Pons (tissue), 1 donor: Measurements from ENCODE around the gene SH3GLB2.
"Not testable (repeated sequence)": the region's sequence is repeated elsewhere in the genome, so short reads cannot be mapped to it uniquely, and the experiment has no call there.

ENCODE experiments used
- DNase-seq: peaks from one replicate; pipeline ENCODE4 v3.0.0-alpha.2; 2016; ENCODE audit warnings: low spot score

SH3GLB2 gene

GRCh38 chr9:129014608-129015007 is 13.5 kb downstream of the SH3GLB2 start:
- DNase-seq, result no peak

DNA sequence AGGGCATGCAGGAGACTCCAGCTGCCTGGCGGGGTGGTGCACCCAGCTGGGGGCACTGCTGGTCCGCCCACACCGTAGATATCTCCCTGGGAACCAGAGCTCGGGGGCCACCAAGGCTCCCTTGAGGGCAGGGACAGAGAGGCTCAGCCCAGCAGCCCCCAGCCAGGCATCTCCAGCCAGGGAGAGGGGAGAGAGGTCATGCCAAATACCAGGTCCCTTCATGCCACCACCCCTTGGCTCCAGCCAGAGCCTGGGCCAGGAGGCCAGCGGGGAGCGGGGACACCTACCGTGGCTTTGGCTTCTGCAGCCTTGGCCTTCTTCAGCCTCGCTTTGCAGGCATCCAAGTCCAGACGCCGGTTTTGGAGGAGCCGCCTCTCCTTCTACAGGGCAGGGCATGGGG is 14.0 kb downstream of the SH3GLB2 start:
- no peak for DNase-seq

GRCh38 chr9:129013674-129014073 is 14.5 kb downstream of the SH3GLB2 start:
- no peak for DNase-seq

DNA sequence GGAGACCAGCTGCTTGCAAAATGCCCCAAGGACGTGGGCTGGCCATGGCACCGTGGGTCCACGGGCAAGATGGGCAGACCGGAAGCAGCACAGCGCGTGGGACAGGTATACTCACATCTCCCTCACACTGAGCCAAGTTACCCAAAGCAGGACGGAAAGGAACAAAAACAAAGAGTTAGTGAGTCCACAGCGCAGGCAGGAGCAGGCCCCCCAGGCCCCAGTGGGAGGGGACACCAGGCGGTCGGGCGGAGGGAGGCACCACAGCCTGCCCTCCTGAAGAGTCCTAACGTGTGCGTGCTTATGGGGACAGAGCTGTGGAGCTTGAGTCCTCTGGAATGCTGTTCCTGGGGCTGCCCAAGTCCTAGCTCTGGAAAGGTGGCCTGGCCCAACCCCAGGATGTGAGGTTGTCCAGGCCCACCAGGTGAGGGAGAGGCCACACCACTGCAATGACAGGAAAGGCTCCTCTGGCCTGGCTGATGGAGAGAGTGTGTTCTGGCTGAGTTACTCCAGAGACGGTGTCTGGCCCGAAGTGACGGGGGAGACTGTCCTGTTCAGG is 15.2 kb downstream of the SH3GLB2 start:
- no peak for DNase-seq

GRCh38 chr9:129012343-129012742 is 15.8 kb downstream of the SH3GLB2 start:
- no peak for DNase-seq

- DNase-seq, result no peak
These were observed 16.4 kb downstream of the SH3GLB2 start for GRCh38 chr9:129011761-129012181.

DNA sequence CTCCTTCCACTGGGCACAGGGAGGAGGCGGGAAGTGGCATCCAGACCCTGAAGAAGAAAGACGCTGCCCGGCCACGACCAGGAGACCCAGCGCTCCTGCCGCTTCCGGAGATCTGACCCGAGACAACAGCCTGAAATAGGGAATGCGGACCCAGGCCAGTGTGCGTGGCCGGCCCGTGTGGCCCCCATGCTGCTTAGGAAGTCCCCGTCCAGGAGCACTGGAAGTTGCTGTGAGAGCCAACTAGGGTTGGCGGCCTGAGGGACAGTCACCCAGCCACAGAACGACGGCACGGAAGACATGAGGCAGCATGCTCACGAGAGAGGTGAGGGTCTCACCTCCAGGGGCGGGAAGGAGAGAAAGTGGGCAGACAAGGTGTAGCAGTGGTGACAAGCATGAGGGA is 17.0 kb downstream of the SH3GLB2 start:
- DNase-seq, result no peak

GRCh38 chr9:129010267-129010975 is 17.7 kb downstream of the SH3GLB2 start:
- no peak for DNase-seq

- no peak for DNase-seq
These were observed 18.5 kb downstream of the SH3GLB2 start for GRCh38 chr9:129009584-129010141.

DNA sequence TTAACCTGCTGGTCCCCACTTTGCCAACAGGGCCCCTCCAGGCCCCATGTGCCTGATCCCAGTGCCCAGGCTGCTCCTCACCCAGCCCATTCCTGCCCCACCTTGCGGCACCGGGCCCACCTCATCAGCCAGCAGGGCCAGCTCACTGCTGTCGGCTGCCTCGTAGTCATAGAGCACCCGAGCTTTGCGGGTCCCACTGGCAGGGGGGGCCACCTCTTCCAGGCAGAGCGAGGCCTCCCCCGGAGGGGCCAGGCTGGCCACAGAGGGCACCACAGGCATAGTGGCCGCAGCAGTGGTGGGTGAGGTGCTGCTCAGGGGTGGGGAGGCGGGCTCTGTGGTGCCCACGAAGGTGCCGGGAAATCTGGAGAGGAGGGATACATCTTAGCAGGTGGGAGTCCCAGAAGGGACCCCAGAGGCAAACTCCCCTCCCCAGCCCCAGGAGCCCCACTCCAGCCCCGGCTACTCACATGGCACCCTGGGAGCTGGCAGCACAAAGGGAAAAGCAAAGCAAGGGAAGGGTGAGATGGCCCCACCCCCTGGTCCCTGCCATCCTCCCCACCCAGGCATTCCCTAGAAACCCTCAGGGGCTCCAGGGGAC is 19.0 kb downstream of the SH3GLB2 start:
- DNase-seq, result no peak

DNA sequence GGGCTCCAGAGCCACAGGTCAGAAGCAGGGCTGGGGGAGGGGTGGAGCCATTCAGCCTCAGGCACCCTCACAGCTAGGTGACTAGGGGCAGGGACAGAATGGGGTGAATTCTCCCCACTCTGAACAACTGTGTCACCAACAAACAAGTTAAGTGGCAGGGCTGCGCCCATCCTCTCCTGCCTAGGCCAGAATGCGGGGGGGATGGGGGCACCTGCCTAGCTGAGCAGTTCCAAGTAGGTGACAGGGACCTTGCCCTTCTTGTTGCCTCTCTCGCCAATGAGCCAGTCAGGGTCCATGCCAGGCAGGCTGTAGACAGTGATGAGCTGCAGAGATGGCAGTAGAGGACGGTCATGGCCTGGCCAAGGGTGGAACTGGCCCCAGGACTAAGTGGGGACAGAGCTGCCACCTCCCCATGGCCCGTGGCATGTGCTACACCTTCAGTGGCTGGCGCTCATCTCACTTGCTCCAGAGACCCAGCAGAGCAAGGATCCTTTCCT is 19.6 kb downstream of the SH3GLB2 start:
- DNase-seq, result no peak

DNA sequence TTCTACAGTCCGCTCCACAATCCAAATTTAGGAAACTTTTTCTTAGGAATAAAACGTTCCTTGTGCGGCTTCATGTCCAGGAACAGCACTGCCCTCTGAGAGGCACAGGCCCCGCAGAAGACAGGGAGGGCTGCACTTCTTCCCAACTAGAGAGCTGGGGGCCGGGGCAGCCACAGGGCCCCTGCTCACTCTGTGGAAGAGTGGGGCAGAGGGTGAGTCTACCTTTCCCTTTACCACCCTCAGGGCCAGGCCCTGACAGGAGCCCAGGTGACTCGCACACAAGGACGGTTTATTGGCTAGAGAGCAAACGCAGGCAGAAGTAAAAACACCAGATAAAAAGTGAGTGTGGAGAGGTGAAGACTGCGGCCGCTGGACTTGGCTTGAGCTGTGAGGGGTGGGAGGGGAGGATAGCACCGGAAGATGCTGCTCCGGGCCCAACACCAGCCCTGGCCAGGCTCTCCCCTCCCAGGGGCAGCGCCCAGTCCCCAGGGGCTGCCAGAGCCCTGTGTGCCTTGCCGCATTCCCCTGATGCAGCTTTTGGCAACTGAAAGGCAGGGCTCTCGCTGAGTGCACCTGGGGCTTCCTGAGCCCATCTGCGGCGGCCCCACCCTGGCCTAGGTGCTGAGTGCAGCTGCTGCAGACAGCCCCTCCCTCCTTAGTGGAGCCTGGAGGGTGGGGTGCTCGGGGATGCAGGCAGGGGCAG is 20.2 kb downstream of the SH3GLB2 start:
- DNase-seq, result no peak

GRCh38 chr9:129007035-129007765 is 20.9 kb downstream of the SH3GLB2 start:
- DNase-seq, result no peak

- peak; percentile 87 for DNase-seq
These were observed 21.6 kb downstream of the SH3GLB2 start for GRCh38 chr9:129006328-129007034.

DNA sequence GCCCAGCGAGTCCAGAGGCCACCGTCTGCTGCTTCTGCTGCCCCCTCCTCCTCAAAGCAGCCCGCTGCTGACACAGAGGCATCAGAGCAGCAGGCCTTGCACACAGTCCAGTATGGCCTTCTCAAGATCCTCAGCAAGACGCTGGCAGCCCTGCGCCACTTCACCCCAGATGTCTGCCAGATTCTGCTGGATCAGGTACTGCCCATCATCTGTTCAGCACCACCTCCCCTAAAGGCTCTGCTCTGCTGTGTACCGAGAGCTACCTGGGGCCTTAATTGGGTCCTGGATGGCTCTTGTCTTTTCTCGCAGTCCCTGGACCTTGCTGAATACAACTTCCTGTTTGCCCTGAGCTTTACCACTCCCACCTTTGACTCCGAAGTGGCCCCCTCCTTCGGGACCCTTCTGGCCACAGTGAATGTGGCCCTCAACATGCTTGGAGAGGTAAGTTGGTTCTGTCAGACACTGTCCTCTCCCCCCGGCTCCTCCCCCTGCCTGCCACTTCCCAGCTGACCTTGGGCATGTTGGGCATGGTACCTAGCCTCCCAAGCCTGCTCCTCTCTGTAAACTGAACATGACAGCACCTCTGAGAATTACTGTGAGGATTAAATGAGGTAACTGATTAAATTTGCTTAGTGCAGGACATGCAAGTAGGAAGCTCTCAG is 22.7 kb downstream of the SH3GLB2 start:
- no peak for DNase-seq

DNA sequence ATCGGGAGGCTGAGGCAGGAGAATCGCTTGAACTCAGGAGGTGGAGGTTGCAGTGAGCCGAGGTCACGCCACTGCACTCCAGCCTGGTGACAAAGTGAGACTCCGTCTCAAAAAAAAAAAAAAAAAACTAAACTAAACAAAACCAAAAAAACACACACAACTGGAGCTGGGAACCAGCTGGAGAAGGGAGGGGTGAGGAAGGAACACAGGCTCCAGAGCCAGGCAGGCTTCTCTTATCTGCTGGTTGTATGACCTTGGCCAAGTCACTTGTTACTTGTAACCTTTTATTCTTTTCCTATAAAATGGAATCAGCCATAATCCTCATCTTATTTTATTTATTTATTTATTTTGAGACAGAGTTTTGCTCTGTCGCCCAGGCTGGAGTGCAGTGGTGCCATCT is 24.0 kb downstream of the SH3GLB2 start:
- DNase-seq, result not testable (repeated sequence)

GRCh38 chr9:129002992-129003391 is 25.1 kb downstream of the SH3GLB2 start:
- no peak for DNase-seq

GRCh38 chr9:129001504-129002325 is 26.4 kb downstream of the SH3GLB2 start:
- DNase-seq, result no peak

DNA sequence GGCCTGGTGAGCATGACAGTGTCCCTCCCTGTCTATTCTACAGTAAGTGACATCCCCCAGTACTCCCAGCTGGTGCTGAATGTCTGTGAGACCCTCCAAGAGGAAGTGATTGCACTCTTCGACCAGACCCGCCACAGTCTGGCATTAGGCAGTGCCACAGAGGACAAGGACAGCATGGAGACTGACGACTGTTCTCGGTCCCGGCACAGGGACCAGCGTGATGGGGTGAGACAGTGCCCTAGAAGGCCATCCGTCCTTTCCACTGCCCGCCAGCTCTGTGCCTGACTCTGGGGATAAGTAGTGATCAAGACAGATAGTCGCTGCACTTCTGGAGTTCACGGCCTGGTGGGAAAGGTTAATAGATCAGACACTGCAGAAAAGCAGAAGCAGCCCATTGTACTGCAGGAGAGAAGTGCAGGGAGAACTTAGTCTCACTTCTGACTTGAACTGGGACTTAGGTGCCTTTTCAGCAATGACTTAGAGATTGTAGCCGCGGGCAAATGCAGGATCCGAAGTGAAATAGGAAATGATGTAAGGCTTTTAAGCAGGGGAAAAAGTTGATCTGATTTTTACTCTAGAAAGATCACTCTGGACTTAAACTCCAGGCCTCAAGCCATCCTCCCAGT is 28.4 kb downstream of the SH3GLB2 start:
- no peak for DNase-seq
